Measurements from ENCODE around the gene ATG9B.

Gene ATG9B

GRCh38 chr7:150998341-150998740, 26.0 kb downstream of the ATG9B start:
- H3K27ac ChIP-seq = no peak overlapping the region
- no peak for TF ChIP-seq CTCF (conservative IDR thresholded peaks at IDR 0.05)

- no peak overlapping the region for H3K27ac ChIP-seq
- TF ChIP-seq CTCF (conservative IDR thresholded peaks at IDR 0.05) = no peak
Observed at GRCh38 chr7:150997817-150998216, 26.5 kb downstream of the ATG9B start.

GRCh38 chr7:150997075-150997511, 27.2 kb downstream of the ATG9B start:
- no peak overlapping the region for H3K27ac ChIP-seq
- no peak for TF ChIP-seq CTCF (conservative IDR thresholded peaks at IDR 0.05)

- no peak overlapping the region for H3K27ac ChIP-seq
Observed at GRCh38 chr7:150996376-150997074, 27.8 kb downstream of the ATG9B start.

GRCh38 chr7:150994838-150995510, 29.3 kb downstream of the ATG9B start:
- TF ChIP-seq CTCF (conservative IDR thresholded peaks at IDR 0.05) = no peak
- no peak overlapping the region for H3K27ac ChIP-seq

More at GRCh38 chr7:150996376-150997074, 27.8 kb downstream of the ATG9B start:
- no peak for TF ChIP-seq CTCF (conservative IDR thresholded peaks at IDR 0.05)

GRCh38 chr7:150994141-150994837, 30.0 kb downstream of the ATG9B start:
- no peak overlapping the region for H3K27ac ChIP-seq
- TF ChIP-seq CTCF (conservative IDR thresholded peaks at IDR 0.05) = no peak

- no peak overlapping the region for H3K27ac ChIP-seq
- no peak for TF ChIP-seq CTCF (conservative IDR thresholded peaks at IDR 0.05)
Observed at GRCh38 chr7:150993511-150993910, 30.8 kb downstream of the ATG9B start.
